ENCODE measurements around the gene FYN. TPM values are rescaled to one million over a fixed set of nuclear protein-coding genes. Genes with fewer than 3 reads are reported as not detected.

The FYN gene
- total and polyA plus RNA-seq, 2 of the 13 experiments (the other 11 are each of a cell fraction or from before 2014, with no cell fraction given): 15.5 to 24.6 TPM

DNA sequence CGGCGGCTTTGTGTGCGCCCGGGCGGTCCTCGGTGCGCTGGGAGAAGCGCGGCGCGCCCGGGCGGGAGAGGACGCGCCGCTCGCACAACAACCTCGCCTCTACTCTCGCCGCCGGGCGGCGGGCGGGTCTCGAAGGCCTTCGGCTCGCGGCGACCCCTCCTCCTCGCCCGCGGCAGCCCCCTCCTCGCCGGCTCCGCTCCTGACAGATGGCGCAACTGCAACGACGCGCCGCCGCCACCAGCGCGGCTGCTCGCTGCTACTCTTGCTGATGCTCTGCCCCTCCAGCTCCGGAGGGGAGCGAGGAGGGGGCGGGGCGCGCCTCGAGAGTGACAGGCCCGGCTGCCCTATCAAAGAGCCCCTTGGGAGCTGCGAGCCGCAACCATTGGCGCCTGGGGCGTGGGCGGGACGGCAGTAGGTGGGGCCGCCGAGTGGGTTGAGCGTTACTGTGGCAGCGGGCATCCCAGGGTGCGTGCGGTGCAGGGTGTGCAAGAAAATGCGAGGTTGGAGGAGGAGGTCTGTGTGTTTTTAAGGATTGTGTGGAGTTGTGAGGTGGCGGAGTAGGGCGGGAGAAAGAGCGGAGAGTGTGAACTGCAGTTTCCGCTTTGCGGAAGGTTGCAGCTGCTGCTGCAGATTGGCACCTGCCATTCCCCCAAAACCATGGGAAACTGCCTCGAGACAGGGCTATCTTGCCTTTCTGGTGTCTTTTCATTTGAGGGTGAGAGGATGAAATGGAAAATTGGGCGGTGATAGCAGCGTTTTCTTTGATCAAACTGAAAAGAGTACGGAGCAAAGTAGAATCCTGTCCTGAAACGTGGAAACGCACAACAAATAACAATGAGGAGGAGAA, at the start of gene FYN (continued):
- peak; percentile 17; the same call in 1 of the 2 replicates for TF ChIP-seq MED1 (CRISPR knock-in tag; IDR thresholded peaks at IDR 0.05)
- TF ChIP-seq, protein P1, sequence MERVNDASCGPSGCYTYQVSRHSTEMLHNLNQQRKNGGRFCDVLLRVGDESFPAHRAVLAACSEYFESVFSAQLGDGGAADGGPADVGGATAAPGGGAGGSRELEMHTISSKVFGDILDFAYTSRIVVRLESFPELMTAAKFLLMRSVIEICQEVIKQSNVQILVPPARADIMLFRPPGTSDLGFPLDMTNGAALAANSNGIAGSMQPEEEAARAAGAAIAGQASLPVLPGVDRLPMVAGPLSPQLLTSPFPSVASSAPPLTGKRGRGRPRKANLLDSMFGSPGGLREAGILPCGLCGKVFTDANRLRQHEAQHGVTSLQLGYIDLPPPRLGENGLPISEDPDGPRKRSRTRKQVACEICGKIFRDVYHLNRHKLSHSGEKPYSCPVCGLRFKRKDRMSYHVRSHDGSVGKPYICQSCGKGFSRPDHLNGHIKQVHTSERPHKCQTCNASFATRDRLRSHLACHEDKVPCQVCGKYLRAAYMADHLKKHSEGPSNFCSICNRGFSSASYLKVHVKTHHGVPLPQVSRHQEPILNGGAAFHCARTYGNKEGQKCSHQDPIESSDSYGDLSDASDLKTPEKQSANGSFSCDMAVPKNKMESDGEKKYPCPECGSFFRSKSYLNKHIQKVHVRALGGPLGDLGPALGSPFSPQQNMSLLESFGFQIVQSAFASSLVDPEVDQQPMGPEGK (CRISPR knock-in tag; IDR thresholded peaks at IDR 0.05): peak; percentile 85
- TF ChIP-seq GLI4 (CRISPR knock-in tag; IDR thresholded peaks at IDR 0.05; ENCODE audit: borderline replicate concordance): no peak
- TF ChIP-seq ZNF124 (CRISPR knock-in tag; IDR thresholded peaks at IDR 0.05): no peak
- TF ChIP-seq, protein P2, sequence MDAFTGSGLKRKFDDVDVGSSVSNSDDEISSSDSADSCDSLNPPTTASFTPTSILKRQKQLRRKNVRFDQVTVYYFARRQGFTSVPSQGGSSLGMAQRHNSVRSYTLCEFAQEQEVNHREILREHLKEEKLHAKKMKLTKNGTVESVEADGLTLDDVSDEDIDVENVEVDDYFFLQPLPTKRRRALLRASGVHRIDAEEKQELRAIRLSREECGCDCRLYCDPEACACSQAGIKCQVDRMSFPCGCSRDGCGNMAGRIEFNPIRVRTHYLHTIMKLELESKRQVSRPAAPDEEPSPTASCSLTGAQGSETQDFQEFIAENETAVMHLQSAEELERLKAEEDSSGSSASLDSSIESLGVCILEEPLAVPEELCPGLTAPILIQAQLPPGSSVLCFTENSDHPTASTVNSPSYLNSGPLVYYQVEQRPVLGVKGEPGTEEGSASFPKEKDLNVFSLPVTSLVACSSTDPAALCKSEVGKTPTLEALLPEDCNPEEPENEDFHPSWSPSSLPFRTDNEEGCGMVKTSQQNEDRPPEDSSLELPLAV (CRISPR knock-in tag; conservative IDR thresholded peaks at IDR 0.05; ENCODE audit: low read depth): no peak
- peak; percentile 36; the same call in 1 of the 2 replicates for TF ChIP-seq ZSCAN25 (CRISPR knock-in tag; IDR thresholded peaks at IDR 0.05)
- no peak for TF ChIP-seq ZNF432 (CRISPR knock-in tag; IDR thresholded peaks at IDR 0.05; ENCODE audit: borderline replicate concordance)
- no peak for TF ChIP-seq ZNF180 (CRISPR knock-in tag; IDR thresholded peaks at IDR 0.05; ENCODE audit: borderline replicate concordance, low read depth)
- no peak for TF ChIP-seq XBP1 (CRISPR knock-in tag; IDR thresholded peaks at IDR 0.05)
- TF ChIP-seq, protein P3, sequence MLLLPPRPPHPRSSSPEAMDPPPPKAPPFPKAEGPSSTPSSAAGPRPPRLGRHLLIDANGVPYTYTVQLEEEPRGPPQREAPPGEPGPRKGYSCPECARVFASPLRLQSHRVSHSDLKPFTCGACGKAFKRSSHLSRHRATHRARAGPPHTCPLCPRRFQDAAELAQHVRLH (CRISPR knock-in tag; IDR thresholded peaks at IDR 0.05; ENCODE audit: borderline replicate concordance, low read depth): 0 out of 2 replicates have a peak, but pooled peaks have one; percentile 35
- peak; percentile 100 for TF ChIP-seq SP2 (CRISPR knock-in tag; IDR thresholded peaks at IDR 0.05)
- no peak for TF ChIP-seq ZNF557 (CRISPR knock-in tag; IDR thresholded peaks at IDR 0.05)
- TF ChIP-seq, protein P4, sequence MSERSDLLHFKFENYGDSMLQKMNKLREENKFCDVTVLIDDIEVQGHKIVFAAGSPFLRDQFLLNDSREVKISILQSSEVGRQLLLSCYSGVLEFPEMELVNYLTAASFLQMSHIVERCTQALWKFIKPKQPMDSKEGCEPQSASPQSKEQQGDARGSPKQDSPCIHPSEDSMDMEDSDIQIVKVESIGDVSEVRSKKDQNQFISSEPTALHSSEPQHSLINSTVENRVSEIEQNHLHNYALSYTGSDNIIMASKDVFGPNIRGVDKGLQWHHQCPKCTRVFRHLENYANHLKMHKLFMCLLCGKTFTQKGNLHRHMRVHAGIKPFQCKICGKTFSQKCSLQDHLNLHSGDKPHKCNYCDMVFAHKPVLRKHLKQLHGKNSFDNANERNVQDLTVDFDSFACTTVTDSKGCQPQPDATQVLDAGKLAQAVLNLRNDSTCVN (CRISPR knock-in tag; IDR thresholded peaks at IDR 0.05; ENCODE audit: borderline replicate concordance): no peak
- TF ChIP-seq, protein P5, sequence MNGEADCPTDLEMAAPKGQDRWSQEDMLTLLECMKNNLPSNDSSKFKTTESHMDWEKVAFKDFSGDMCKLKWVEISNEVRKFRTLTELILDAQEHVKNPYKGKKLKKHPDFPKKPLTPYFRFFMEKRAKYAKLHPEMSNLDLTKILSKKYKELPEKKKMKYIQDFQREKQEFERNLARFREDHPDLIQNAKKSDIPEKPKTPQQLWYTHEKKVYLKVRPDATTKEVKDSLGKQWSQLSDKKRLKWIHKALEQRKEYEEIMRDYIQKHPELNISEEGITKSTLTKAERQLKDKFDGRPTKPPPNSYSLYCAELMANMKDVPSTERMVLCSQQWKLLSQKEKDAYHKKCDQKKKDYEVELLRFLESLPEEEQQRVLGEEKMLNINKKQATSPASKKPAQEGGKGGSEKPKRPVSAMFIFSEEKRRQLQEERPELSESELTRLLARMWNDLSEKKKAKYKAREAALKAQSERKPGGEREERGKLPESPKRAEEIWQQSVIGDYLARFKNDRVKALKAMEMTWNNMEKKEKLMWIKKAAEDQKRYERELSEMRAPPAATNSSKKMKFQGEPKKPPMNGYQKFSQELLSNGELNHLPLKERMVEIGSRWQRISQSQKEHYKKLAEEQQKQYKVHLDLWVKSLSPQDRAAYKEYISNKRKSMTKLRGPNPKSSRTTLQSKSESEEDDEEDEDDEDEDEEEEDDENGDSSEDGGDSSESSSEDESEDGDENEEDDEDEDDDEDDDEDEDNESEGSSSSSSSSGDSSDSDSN (CRISPR knock-in tag; IDR thresholded peaks at IDR 0.05): peak; percentile 88
- 0 out of 2 replicates have a peak, but pooled peaks have one; percentile 53 for TF ChIP-seq ZNF451 (CRISPR knock-in tag; IDR thresholded peaks at IDR 0.05)
- TF ChIP-seq EP300 (IDR thresholded peaks at IDR 0.05; ENCODE audit: low read depth in 2 of 2, low read length in 2 of 2): no peak
- no peak for TF ChIP-seq EP300 (CRISPR knock-in tag; IDR thresholded peaks at IDR 0.05; ENCODE audit: borderline replicate concordance)

Measured in HepG2 (cell line).